ENCODE results near the gene SLC6A11. TPM values are rescaled to one million over a fixed set of nuclear protein-coding genes. Genes with fewer than 3 reads are reported as not detected.

Gene SLC6A11
- total and polyA plus RNA-seq, 12 donors = 0.05 TPM; not detected in 11

DNA sequence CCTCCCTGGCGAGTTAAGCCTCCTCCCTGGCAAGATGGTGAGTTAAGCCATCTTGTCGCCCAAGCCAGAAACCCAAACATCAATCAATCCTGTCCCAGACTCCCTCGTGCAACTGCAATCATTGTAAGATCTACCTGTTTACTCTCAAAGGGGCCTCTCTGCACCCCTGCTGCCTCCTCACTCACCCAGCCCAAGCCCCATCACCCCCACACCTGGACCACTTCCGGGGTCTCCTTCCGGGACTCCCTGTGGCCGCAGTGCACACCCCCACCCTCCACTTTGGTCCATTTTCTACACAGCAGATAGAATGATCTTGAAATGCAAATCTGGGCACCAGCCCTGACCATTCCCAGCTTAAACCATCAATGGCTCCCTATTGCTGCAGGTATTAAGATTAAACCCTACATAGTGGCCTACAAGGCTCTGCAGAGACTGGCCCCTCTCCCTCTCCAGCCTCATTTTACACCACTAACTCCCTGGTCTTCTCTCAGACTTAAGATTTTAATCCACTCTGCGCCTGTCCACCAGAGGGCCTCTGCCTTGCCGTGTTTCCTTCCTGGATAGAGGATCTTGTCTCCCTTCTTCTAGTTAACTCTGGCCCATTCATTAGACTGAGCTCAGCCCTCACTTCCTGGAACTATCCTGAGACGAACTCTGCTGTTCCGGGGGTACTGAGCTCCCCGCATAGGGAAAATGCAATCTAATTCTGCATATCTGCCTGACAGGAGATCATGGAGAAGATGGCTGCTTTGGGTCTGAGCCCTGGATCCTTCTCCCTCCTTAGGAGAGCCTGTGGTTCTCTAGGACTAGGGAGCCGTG, 134.7 kb downstream of the SLC6A11 start:
- Histone ChIP-seq H3K4me1 (peaks cover 0 to 19% (median 4%) of the 10 kb centered on the region in 9 donors), H3K27ac (no peak overlapping the region), H3K4me3 (peak overlapping the region in 3 of 10 donors; percentile 13 to 32 (median 17)), H3K36me3 (no peaks in the 10 kb centered on the region), H3K27me3 (peaks cover 0 to 64% (median 12%) of the 10 kb centered on the region in 7 donors), H3K9me3 (no peaks in the 10 kb centered on the region)
- 52 to 53% methylated on average over 12 of the region's 12 CpGs for WGBS, 2 donors
- DNase-seq (peak in 1 of 2 donors; percentile 26), ATAC-seq (peak in 6 of 8 donors; percentile 51 to 66 (median 56))
- intact Hi-C loops (cut with DNase I) = loop anchor here in 1 of 10 donors (2.0 kb wide), 1 partner anchor 108 kb away; no protein-coding TSS in a partner anchor
- TF ChIP-seq, protein P1, sequence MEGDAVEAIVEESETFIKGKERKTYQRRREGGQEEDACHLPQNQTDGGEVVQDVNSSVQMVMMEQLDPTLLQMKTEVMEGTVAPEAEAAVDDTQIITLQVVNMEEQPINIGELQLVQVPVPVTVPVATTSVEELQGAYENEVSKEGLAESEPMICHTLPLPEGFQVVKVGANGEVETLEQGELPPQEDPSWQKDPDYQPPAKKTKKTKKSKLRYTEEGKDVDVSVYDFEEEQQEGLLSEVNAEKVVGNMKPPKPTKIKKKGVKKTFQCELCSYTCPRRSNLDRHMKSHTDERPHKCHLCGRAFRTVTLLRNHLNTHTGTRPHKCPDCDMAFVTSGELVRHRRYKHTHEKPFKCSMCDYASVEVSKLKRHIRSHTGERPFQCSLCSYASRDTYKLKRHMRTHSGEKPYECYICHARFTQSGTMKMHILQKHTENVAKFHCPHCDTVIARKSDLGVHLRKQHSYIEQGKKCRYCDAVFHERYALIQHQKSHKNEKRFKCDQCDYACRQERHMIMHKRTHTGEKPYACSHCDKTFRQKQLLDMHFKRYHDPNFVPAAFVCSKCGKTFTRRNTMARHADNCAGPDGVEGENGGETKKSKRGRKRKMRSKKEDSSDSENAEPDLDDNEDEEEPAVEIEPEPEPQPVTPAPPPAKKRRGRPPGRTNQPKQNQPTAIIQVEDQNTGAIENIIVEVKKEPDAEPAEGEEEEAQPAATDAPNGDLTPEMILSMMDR (IDR thresholded peaks at IDR 0.05) = peak; percentile 25 to 63 (median 53)

- H3K27me3 ChIP-seq = peaks cover 0 to 57% (median 12%) of the 10 kb centered on the region in 7 donors
- TF ChIP-seq, protein P1 (IDR thresholded peaks at IDR 0.05) = no peak
- H3K4me3 ChIP-seq = peak overlapping the region in 3 of 10 donors; percentile 13 to 32 (median 17)
- ATAC-seq = no peak
- no peaks in the 10 kb centered on the region for H3K9me3 ChIP-seq
- intact Hi-C loops (cut with DNase I) = loop anchor here in 1 of 10 donors (2.0 kb wide), 1 partner anchor 107 kb away; no protein-coding TSS in a partner anchor
- WGBS, 2 donors = 69 to 81% methylated on average over 7 of the region's 7 CpGs
- no peak overlapping the region for H3K27ac ChIP-seq
- DNase-seq = no peak
- peaks cover 0 to 26% (median 6%) of the 10 kb centered on the region in 9 donors for H3K4me1 ChIP-seq
- H3K36me3 ChIP-seq = no peaks in the 10 kb centered on the region
Observed at GRCh38 chr3:10951295-10951926, 135.4 kb downstream of the SLC6A11 start.

GRCh38 chr3:10952525-10952924, 136.5 kb downstream of the SLC6A11 start:
- intact Hi-C loops (cut with DNase I) = no loop called here
- Histone ChIP-seq H3K27ac (no peak overlapping the region), H3K4me1 (peaks cover 0 to 37% (median 18%) of the 10 kb centered on the region in 9 donors), H3K36me3 (no peaks in the 10 kb centered on the region), H3K9me3 (no peaks in the 10 kb centered on the region), H3K4me3 (no peak overlapping the region), H3K27me3 (peaks cover 0 to 48% (median 12%) of the 10 kb centered on the region in 7 donors)
- TF ChIP-seq, protein P1 (IDR thresholded peaks at IDR 0.05) = no peak
- DNase-seq = no peak
- no peak for ATAC-seq
- 63% methylated on average over 3 of the region's 3 CpGs for WGBS, 2 donors

DNA sequence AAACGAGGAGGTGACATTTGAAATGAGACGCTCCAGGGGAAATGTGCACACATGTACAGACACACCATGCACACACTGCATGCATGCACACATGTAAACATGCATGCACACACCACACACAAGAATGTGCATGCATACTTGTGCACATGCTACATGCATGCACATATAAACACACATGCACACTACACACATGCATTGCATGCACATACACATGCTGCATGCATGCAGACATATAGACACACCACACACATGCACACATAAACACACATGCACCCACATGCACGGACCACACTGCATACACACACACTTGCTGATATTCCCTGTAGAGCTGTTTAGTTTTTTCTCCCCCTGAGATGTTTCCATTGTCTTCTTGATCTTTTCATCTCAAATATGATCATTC, 138.7 kb downstream of the SLC6A11 start:
- no peaks in the 10 kb centered on the region for H3K36me3 ChIP-seq
- TF ChIP-seq, protein P1 (IDR thresholded peaks at IDR 0.05) = no peak
- no peak overlapping the region for H3K27ac ChIP-seq
- ATAC-seq (no peak), DNase-seq (no peak)
- H3K4me1 ChIP-seq = peaks cover 0 to 44% (median 26%) of the 10 kb centered on the region in 9 donors
- H3K4me3 ChIP-seq = no peak overlapping the region
- intact Hi-C loops (cut with DNase I) = no loop called here
- no peaks in the 10 kb centered on the region for H3K9me3 ChIP-seq
- peaks cover 0 to 27% (median 6%) of the 10 kb centered on the region in 7 donors for H3K27me3 ChIP-seq
- 76 to 84% methylated on average over 3 of the region's 3 CpGs for WGBS, 2 donors
